HepG2 (cell line): ENCODE results near the gene ACADVL. TPM values are rescaled to one million over a fixed set of nuclear protein-coding genes. Genes with fewer than 3 reads are reported as not detected.
A peak's percentile ranks its signal among the peaks of the same experiment; 100 is the strongest.

Experiments
- DNMT3B ChIP-seq: conservative IDR thresholded peaks from 2 replicates; pipeline ENCODE4 v1.6.1; 2016; ENCODE audit warnings: missing biosample characterization, control low read depth
- ELF4 ChIP-seq: sonication (generic); formaldehyde crosslinking; IDR thresholded peaks from 2 replicates; pipeline ENCODE4 v1.5.0; 2020; ENCODE audit warnings: missing genetic modification reagents, mild to moderate bottlenecking, moderate library complexity, borderline replicate concordance
- ESRRA ChIP-seq: sonication (generic); formaldehyde crosslinking; IDR thresholded peaks from 2 replicates; pipeline ENCODE4 v1.5.1; 2020; ENCODE audit warnings: mild to moderate bottlenecking, low read depth, missing genetic modification reagents
- IRF2 ChIP-seq: IDR thresholded peaks from 2 replicates; pipeline ENCODE4 v1.6.1; 2018; ENCODE audit warnings: missing genetic modification reagents, missing compliant biosample characterization
- NR0B2 ChIP-seq: sonication (generic); formaldehyde crosslinking; IDR thresholded peaks from 2 replicates; pipeline ENCODE4 v1.4.0; 2020; ENCODE audit warnings: mild to moderate bottlenecking, missing genetic modification reagents
- PAXIP1 ChIP-seq: sonication (generic); formaldehyde crosslinking; conservative IDR thresholded peaks from 2 replicates; pipeline ENCODE4 v1.4.0; 2020; ENCODE audit warnings: mild to moderate bottlenecking, missing genetic modification reagents, moderate library complexity
- POLR2A ChIP-seq, 2 experiments: IDR thresholded peaks; 2 replicates each; pipeline ENCODE4 v1.6.1; 2011; ENCODE audit warnings: low read depth in 2 of 2, low read length in 2 of 2, mild to moderate bottlenecking in 1 of 2, moderate library complexity in 1 of 2; ENCODE audit not compliant: insufficient read depth in 1 of 2
- TEAD3 ChIP-seq: optimal IDR thresholded peaks from 2 replicates; pipeline ENCODE3; 2016; ENCODE audit warnings: borderline replicate concordance
- TP53 ChIP-seq: sonication (generic); formaldehyde crosslinking; conservative IDR thresholded peaks from 2 replicates; pipeline ENCODE4 v1.4.0; 2020; ENCODE audit warnings: missing genetic modification reagents
- TRAFD1 ChIP-seq: sonication (generic); formaldehyde crosslinking; IDR thresholded peaks from 2 replicates; pipeline ENCODE4 v1.5.1; 2020; ENCODE audit warnings: missing genetic modification reagents, mild to moderate bottlenecking, borderline replicate concordance
- ZBED4 ChIP-seq: sonication (generic); formaldehyde crosslinking; IDR thresholded peaks from 2 replicates; pipeline ENCODE4 v1.4.0; 2020; ENCODE audit warnings: missing genetic modification reagents, borderline replicate concordance
- ZBTB38 ChIP-seq: sonication (generic); formaldehyde crosslinking; IDR thresholded peaks from 2 replicates; pipeline ENCODE4 v1.5.1; 2020; ENCODE audit warnings: mild to moderate bottlenecking, missing genetic modification reagents
- ZNF605 ChIP-seq: sonication (generic); formaldehyde crosslinking; IDR thresholded peaks from 2 replicates; pipeline ENCODE4 v1.8.0; 2022; ENCODE audit warnings: mild to moderate bottlenecking, missing genetic modification reagents
- ZNF616 ChIP-seq: sonication (generic); formaldehyde crosslinking; IDR thresholded peaks from 2 replicates; pipeline ENCODE4 v1.5.0; 2020; ENCODE audit warnings: low read depth, mild to moderate bottlenecking, missing genetic modification reagents
- polyA plus RNA-seq, 8 experiments: library from polyadenylated mRNA; depleted of rRNA in 3 of 8; stranded (reverse) in 7 of 8; unstranded in 1 of 8; fragments of >200 nt; fragmentation: Illumina TruSeq in 4 of 8; extraction: Trizol in 4 of 8; gene quantifications; 2 replicates each; pipeline versions ENCODE4 v1.2.1 to v1.2.3, GENCODE V29; 2011 to 2016; ENCODE audit warnings: low read depth in 4 of 8, missing spikeins in 1 of 8, mixed read lengths in 1 of 8; ENCODE audit not compliant: insufficient read depth in 1 of 8
- total RNA-seq, 5 experiments: library from RNA; depleted of rRNA; stranded (reverse); fragments of >200 nt; fragmentation: Illumina TruSeq; extraction: Trizol; gene quantifications; 2 replicates each; pipeline ENCODE4 v1.2.3, GENCODE V29; 2016; ENCODE audit warnings: low read depth in 1 of 5

The ACADVL gene
- total and polyA plus RNA-seq, 2 of the 13 experiments (the other 11 are each of a cell fraction or from before 2014, with no cell fraction given) = 219 to 412 TPM

- TF ChIP-seq TP53 (CRISPR knock-in tag) (peak; percentile 17; the same call in 1 of the 2 replicates), TEAD3 (CRISPR knock-in tag) (no peak), ELF4 (CRISPR knock-in tag) (0 out of 2 replicates have a peak, but pooled peaks have one; percentile 5), ESRRA (CRISPR knock-in tag) (peak; percentile 88), IRF2 (CRISPR knock-in tag) (peak; percentile 88), POLR2A (IDR thresholded peaks at IDR 0.05; ENCODE audit: insufficient read depth in 1 of 2, low read depth in 2 of 2, low read length in 2 of 2) (peak; percentile 44 to 86), TRAFD1 (CRISPR knock-in tag) (no peak), ZNF616 (peak; percentile 80; the same call in 1 of the 2 replicates), ZBTB38 (CRISPR knock-in tag) (peak; percentile 61), DNMT3B (CRISPR knock-in tag) (no peak), ZBED4 (CRISPR knock-in tag) (peak; percentile 95), NR0B2 (CRISPR knock-in tag) (peak; percentile 54), PAXIP1 (CRISPR knock-in tag) (peak; percentile 63), ZNF605 (CRISPR knock-in tag) (peak; percentile 88)
Observed at GRCh38 chr17:7252176-7253043, 32.7 kb downstream of the ACADVL start, which contains the start of gene ELP5 (continued).
